Stomach (tissue), 9 donors: ENCODE results near the gene CEP19. TPM values are rescaled to one million over a fixed set of nuclear protein-coding genes. Genes with fewer than 3 reads are reported as not detected.
"Not testable (repeated sequence)": the region's sequence is repeated elsewhere in the genome, so short reads cannot be mapped to it uniquely, and the experiment has no call there.

Experiments
- DNase-seq, 2 donors: peaks; one replicate each; pipeline versions ENCODE4 v3.0.0 to v3.0.0-alpha.2; 2013 to 2019
- H3K27ac ChIP-seq, 5 donors: fragments of 200-600 bp in 4 of 5; sonication (generic) in 4 of 5; one replicate each; pipeline ENCODE4 v1.5.1; 2013 to 2019; ENCODE audit warnings: mild to moderate bottlenecking in 1 of 5, moderate library complexity in 1 of 5
- H3K27me3 ChIP-seq, 3 donors: fragments of 200-600 bp; sonication (generic); one replicate each; pipeline ENCODE4 v1.5.1; 2017 to 2019; ENCODE audit warnings: mixed run types in 1 of 3
- H3K36me3 ChIP-seq, 4 donors: fragments of 200-600 bp; sonication (generic); 1 replicate in 3 of 4; 2 replicates in 1 of 4; pipeline ENCODE4 v1.5.1; 2016 to 2019
- H3K4me1 ChIP-seq, 4 donors: fragments of 200-600 bp; sonication (generic); one replicate each; pipeline ENCODE4 v1.5.1; 2016 to 2019
- H3K4me3 ChIP-seq, 4 donors: fragments of 200-600 bp; sonication (generic) in 3 of 4; one replicate each; pipeline ENCODE4 v1.5.1; 2016 to 2019; ENCODE audit warnings: mild to moderate bottlenecking in 1 of 4
- H3K9me3 ChIP-seq, 4 donors: fragments of 200-600 bp; sonication (generic); one replicate each; pipeline ENCODE4 v1.5.1; 2016 to 2019
- CTCF ChIP-seq, 7 experiments: fragments of 450-650 bp in 4 of 7; fragments of 200-600 bp in 3 of 7; sonication (generic) in 3 of 7; IDR thresholded peaks; one replicate each; pipeline ENCODE4 v1.5.1; 2016 to 2019; ENCODE audit warnings: antibody characterized with exemption in 7 of 7, control low read depth in 2 of 7, mild to moderate bottlenecking in 1 of 7
- EP300 ChIP-seq: sonication (generic); formaldehyde crosslinking; IDR thresholded peaks from one replicate; pipeline ENCODE4 v1.6.1; 2017; ENCODE audit warnings: antibody characterized with exemption
- POLR2A ChIP-seq, 4 donors: fragments of 450-650 bp; IDR thresholded peaks; one replicate each; pipeline ENCODE4 v1.6.1; 2016; ENCODE audit warnings: antibody characterized with exemption in 4 of 4, control low read depth in 2 of 4, mild to moderate bottlenecking in 1 of 4, moderate library complexity in 1 of 4
- POLR2AphosphoS5 ChIP-seq, 3 donors: sonication (generic); formaldehyde crosslinking; IDR thresholded peaks; one replicate each; pipeline ENCODE4 v1.6.1; 2016; ENCODE audit warnings: antibody characterized with exemption in 3 of 3
- WGBS, 5 donors: extraction: QIAGEN DNeasy Blood & Tissue Kit in 3 of 5; methylation state at CpG; one replicate each; pipeline versions ENCODE4 v1.1.5 to v1.1.7; 2013 to 2018; 5-methylcytosine and 5-hydroxymethylcytosine counted together
- intact Hi-C: fragments of 100-400 bp; cut with DNase I; formaldehyde crosslinking; loops from one replicate; pipeline ENCODE4 v1.15.1; 2023; ENCODE audit warnings: low total_unique reads
- polyA plus RNA-seq, 3 donors: library from polyadenylated mRNA; stranded (reverse); fragments of 200-250 nt; gene quantifications; one replicate each; pipeline ENCODE4 v1.2.3, GENCODE V29; 2013
- total RNA-seq, 5 donors: library from RNA; depleted of rRNA; stranded (reverse); fragments of >200 nt; gene quantifications; one replicate each; pipeline versions ENCODE4 v1.1.0 to v1.2.3, GENCODE V29; 2014 to 2016
- donor health status: healthy with polysubstance abuse.
- donor health status: Bipolar disorder and iron deficiency.
- donor health status: healthy.

The CEP19 gene
- total and polyA plus RNA-seq, 8 donors, result 0.18 to 3.1 (median 1.8) TPM; not detected in 3

DNA sequence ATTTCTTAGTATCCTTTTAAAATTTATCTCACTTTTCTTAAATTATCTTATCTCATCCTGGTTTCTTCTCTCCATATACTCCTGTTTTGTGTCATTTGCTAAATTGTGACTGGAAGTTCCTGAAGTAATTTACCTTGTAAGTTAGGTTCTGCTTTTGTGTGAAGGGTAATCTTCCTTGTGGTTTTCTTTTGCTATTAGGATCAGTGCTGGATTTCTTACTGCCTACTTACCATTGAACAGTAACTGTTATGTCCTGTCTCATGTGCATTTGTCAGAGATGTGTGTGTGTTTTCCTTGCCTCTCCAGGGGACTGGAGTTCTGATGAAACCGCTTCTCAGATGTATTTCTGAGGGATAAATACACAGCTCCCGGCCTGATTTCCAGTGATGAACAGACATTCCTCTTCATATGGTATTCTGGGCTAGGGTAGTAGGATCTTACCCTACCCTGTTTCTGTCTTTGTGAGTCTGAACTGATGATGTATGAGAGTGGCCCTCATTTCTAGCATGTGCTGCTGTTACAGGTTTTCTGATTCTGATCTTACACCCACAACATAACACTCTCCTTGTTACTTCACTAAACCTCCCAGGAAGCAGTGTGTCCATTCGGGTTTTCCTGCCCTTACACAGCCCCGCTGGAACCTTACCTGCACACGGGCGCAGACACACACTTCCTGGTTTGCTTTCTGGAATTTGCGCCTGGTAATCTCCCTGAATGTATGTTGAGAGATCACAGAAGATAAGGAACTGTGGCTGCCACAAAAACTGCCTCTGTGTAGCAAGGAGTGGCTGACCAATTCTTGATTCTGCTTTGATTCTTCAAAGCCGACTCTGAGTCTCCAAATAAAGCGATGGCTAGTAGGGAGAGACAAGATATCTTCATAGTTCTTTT is 42.3 kb upstream of the CEP19 start:
- peaks cover 0 to 14% (median 9%) of the 10 kb centered on the region in 4 donors for H3K36me3 ChIP-seq
- peaks cover 0 to 13% (median 10%) of the 10 kb centered on the region in 4 donors for H3K9me3 ChIP-seq
- H3K4me1 ChIP-seq, result peaks cover 16 to 37% (median 28%) of the 10 kb centered on the region in 4 donors
- H3K27me3 ChIP-seq, result no peaks in the 10 kb centered on the region
- no peak overlapping the region for H3K4me3 ChIP-seq
- no peak for TF ChIP-seq POLR2A (IDR thresholded peaks at IDR 0.05)
- peak in 2 of 3 donors; percentile 43 to 82 for TF ChIP-seq POLR2AphosphoS5 (IDR thresholded peaks at IDR 0.05)
- TF ChIP-seq EP300, result no peak
- intact Hi-C loops, result no loop called here
- peak; percentile 58 to 65 for DNase-seq
- 28 to 66% (median 46%) methylated on average over 9 of the region's 9 CpGs for WGBS, 5 donors
- peak overlapping the region in 4 of 5 donors; percentile 39 to 60 (median 50) for H3K27ac ChIP-seq

GRCh38 chr3:196753201-196753600 is 41.2 kb upstream of the CEP19 start:
- no peak for DNase-seq
- peaks cover 0 to 13% (median 10%) of the 10 kb centered on the region in 4 donors for H3K9me3 ChIP-seq
- peaks cover 0 to 17% (median 9%) of the 10 kb centered on the region in 4 donors for H3K36me3 ChIP-seq
- 90 to 95% (median 95%) methylated on average over 5 to 8 of the region's 8 CpGs for WGBS, 5 donors
- H3K27me3 ChIP-seq, result no peaks in the 10 kb centered on the region
- TF ChIP-seq CTCF (IDR thresholded peaks at IDR 0.05), result no peak
- no peak for TF ChIP-seq POLR2A (IDR thresholded peaks at IDR 0.05)
- TF ChIP-seq EP300, result no peak
- no peak for TF ChIP-seq POLR2AphosphoS5 (IDR thresholded peaks at IDR 0.05)
- H3K4me1 ChIP-seq, result peaks cover 16 to 43% (median 26%) of the 10 kb centered on the region in 4 donors
- H3K27ac ChIP-seq, result peak overlapping the region in 1 of 5 donors; percentile 54
- intact Hi-C loops, result no loop called here
- no peak overlapping the region for H3K4me3 ChIP-seq

DNA sequence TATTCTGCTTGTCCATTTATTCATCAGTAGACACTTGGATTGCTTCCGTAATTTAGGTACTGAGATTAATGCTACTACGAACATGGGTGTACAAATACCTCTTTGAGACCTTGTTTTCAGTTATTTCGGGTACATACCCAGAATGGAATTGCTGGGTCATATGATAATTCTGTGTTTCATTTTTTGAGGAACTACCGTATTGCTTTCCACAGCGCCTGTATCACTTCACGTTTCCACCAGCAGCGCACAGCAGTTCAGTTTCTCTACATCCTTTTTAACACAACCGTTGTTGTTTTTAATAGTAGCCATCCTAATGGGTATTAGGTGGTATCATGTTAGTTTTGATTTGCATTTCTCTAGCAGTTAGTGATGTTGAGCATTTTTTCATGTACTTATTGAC is 37.1 kb upstream of the CEP19 start:
- peaks cover 6 to 40% (median 17%) of the 10 kb centered on the region in 4 donors for H3K4me1 ChIP-seq
- no peak overlapping the region for H3K4me3 ChIP-seq
- H3K9me3 ChIP-seq, result no peaks in the 10 kb centered on the region
- WGBS, 5 donors, result 79 to 94% (median 92%) methylated on average over 8 of the region's 8 CpGs
- no peaks in the 10 kb centered on the region for H3K27me3 ChIP-seq
- intact Hi-C loops, result no loop called here
- no peak for DNase-seq
- peaks cover 0 to 11% (median 2%) of the 10 kb centered on the region in 4 donors for H3K36me3 ChIP-seq
- TF ChIP-seq CTCF (IDR thresholded peaks at IDR 0.05), result no peak
- no peak for TF ChIP-seq POLR2A (IDR thresholded peaks at IDR 0.05)
- TF ChIP-seq EP300, result no peak
- TF ChIP-seq POLR2AphosphoS5 (IDR thresholded peaks at IDR 0.05), result no peak
- no peak overlapping the region for H3K27ac ChIP-seq

GRCh38 chr3:196743569-196743968 is 31.5 kb upstream of the CEP19 start:
- H3K9me3 ChIP-seq, DNase-seq, intact Hi-C loops, H3K4me3 ChIP-seq, H3K27me3 ChIP-seq, H3K36me3 ChIP-seq, H3K27ac ChIP-seq: not testable (repeated sequence)
- 90 to 95% (median 93%) methylated on average over 10 of the region's 10 CpGs for WGBS, 5 donors
- H3K4me1 ChIP-seq, result peaks cover 11 to 54% (median 34%) of the 10 kb centered on the region in 4 donors

- Histone ChIP-seq H3K27ac (peak overlapping the region in 4 of 5 donors; percentile 97 to 99 (median 98)), H3K4me3 (peak overlapping the region; percentile 88 to 98 (median 92))
- no peak for DNase-seq
Observed at GRCh38 chr3:196741249-196741889, 29.3 kb upstream of the CEP19 start.

More at GRCh38 chr3:196741249-196741889, 29.3 kb upstream of the CEP19 start:
- intact Hi-C loops, result no loop called here
- peaks cover 11 to 52% (median 33%) of the 10 kb centered on the region in 4 donors for H3K4me1 ChIP-seq
- no peaks in the 10 kb centered on the region for H3K27me3 ChIP-seq
- 10 to 23% (median 13%) methylated on average over 5 of the region's 5 CpGs for WGBS, 5 donors
- H3K9me3 ChIP-seq, result no peaks in the 10 kb centered on the region
- no peak for TF ChIP-seq EP300
- TF ChIP-seq POLR2AphosphoS5 (IDR thresholded peaks at IDR 0.05), result no peak
- no peak for TF ChIP-seq CTCF (IDR thresholded peaks at IDR 0.05)
- no peak for TF ChIP-seq POLR2A (IDR thresholded peaks at IDR 0.05)
- H3K36me3 ChIP-seq, result peaks cover 0 to 5% (median 0%) of the 10 kb centered on the region in 4 donors
